MM.1S (cell line): ENCODE data around the gene GRWD1.

Experiments
- DNase-seq: peaks from one replicate; pipeline ENCODE4 v3.0.0-alpha.2; 2015
- H2AFZ ChIP-seq: fragments of 300-600 bp; sonication (generic); 2 replicates; pipeline ENCODE4 v1.6.0; 2016; ENCODE audit warnings: antibody characterized with exemption, low read length
- H3F3A ChIP-seq: fragments of 300-600 bp; sonication (generic); 2 replicates; pipeline ENCODE4 v1.6.1; 2016; ENCODE audit warnings: mild to moderate bottlenecking, antibody characterized with exemption, low read length, moderate library complexity, mixed read lengths; ENCODE audit not compliant: insufficient read depth
- H3K27ac ChIP-seq: fragments of 300-600 bp; sonication (generic); 2 replicates; pipeline ENCODE4 v1.5.1; 2016; ENCODE audit warnings: mild to moderate bottlenecking, low read length
- H3K27me3 ChIP-seq: fragments of 300-600 bp; sonication (generic); replicated peaks from 2 replicates; pipeline ENCODE4 v1.6.0; 2016; ENCODE audit warnings: low read length; ENCODE audit not compliant: insufficient read depth
- H3K36me3 ChIP-seq: fragments of 300-600 bp; sonication (generic); replicated peaks from 2 replicates; pipeline ENCODE4 v1.6.1; 2016; ENCODE audit warnings: mild to moderate bottlenecking, low read length, mixed read lengths; ENCODE audit not compliant: insufficient read depth
- H3K4me1 ChIP-seq: fragments of 300-600 bp; sonication (generic); 2 replicates; pipeline ENCODE4 v1.6.1; 2016; ENCODE audit warnings: low read length, mixed read lengths
- H3K4me2 ChIP-seq: fragments of 300-600 bp; sonication (generic); 2 replicates; pipeline ENCODE4 v1.6.0; 2016; ENCODE audit warnings: low read depth, low read length
- H3K4me3 ChIP-seq: fragments of 300-600 bp; sonication (generic); 2 replicates; pipeline ENCODE4 v1.5.1; 2016; ENCODE audit warnings: low read length, mixed read lengths
- H3K79me2 ChIP-seq: fragments of 300-600 bp; sonication (generic); 2 replicates; pipeline ENCODE4 v1.6.1; 2016; ENCODE audit warnings: mixed run types, low read length, mixed read lengths
- H3K9ac ChIP-seq: fragments of 300-600 bp; sonication (generic); 2 replicates; pipeline ENCODE4 v1.6.1; 2016; ENCODE audit warnings: low read length, mixed read lengths
- H3K9me2 ChIP-seq: fragments of 300-600 bp; sonication (generic); replicated peaks from 2 replicates; pipeline ENCODE4 v1.6.1; 2016; ENCODE audit warnings: mild to moderate bottlenecking, low read length, mixed read lengths; ENCODE audit not compliant: insufficient read depth
- H3K9me3 ChIP-seq: fragments of 300-600 bp; sonication (generic); replicated peaks from 2 replicates; pipeline ENCODE4 v1.6.1; 2016; ENCODE audit warnings: mild to moderate bottlenecking, low read length, mixed read lengths; ENCODE audit not compliant: insufficient read depth
- H4K20me1 ChIP-seq: fragments of 300-600 bp; sonication (generic); 2 replicates; pipeline ENCODE4 v1.6.1; 2016; ENCODE audit warnings: mild to moderate bottlenecking, low read length, moderate library complexity, mixed read lengths; ENCODE audit not compliant: insufficient read depth
- CTCF ChIP-seq: fragments of 300-600 bp; sonication (generic); IDR thresholded peaks from 2 replicates; pipeline ENCODE4 v1.5.1; 2016; ENCODE audit warnings: antibody characterized with exemption, low read length, mixed read lengths
- EZH2 ChIP-seq: fragments of 300-600 bp; sonication (generic); optimal IDR thresholded peaks from 2 replicates; pipeline ENCODE3; 2017; ENCODE audit warnings: low read depth, mild to moderate bottlenecking, antibody characterized with exemption, low read length, mixed read lengths
- EZH2phosphoT487 ChIP-seq: fragments of 300-600 bp; sonication (generic); IDR thresholded peaks from 2 replicates; pipeline ENCODE4 v1.6.1; 2018; ENCODE audit warnings: antibody characterized with exemption, low read length

The GRWD1 gene

GRCh38 chr19:48502350-48503018 is 56.7 kb downstream of the GRWD1 start:
- Histone ChIP-seq H3K4me2 (peak overlapping the region; percentile 46), H3F3A (no peaks in the 10 kb centered on the region), H3K79me2 (no peaks in the 10 kb centered on the region), H2AFZ (peak overlapping the region; percentile 18), H3K9ac (no peak overlapping the region), H3K4me1 (no peaks in the 10 kb centered on the region), H3K36me3 (no peaks in the 10 kb centered on the region), H3K27ac (no peak overlapping the region), H3K4me3 (peak overlapping the region; percentile 15; the same call in 1 of the 2 replicates), H3K9me2 (no peaks in the 10 kb centered on the region), H4K20me1 (no peaks in the 10 kb centered on the region), H3K9me3 (no peaks in the 10 kb centered on the region), H3K27me3 (peaks cover 42% of the 10 kb centered on the region)
- DNase-seq: no peak
- no peak for TF ChIP-seq CTCF
- TF ChIP-seq EZH2phosphoT487: no peak
- no peak for TF ChIP-seq EZH2

GRCh38 chr19:48506138-48506733 is 60.5 kb downstream of the GRWD1 start:
- H3K4me2 ChIP-seq: no peak overlapping the region
- H3K4me1 ChIP-seq: no peaks in the 10 kb centered on the region
- TF ChIP-seq CTCF (peak; percentile 47), EZH2phosphoT487 (no peak)
- DNase-seq: peak; percentile 69
- no peaks in the 10 kb centered on the region for H3F3A ChIP-seq
- no peak overlapping the region for H3K4me3 ChIP-seq
- no peaks in the 10 kb centered on the region for H3K9me2 ChIP-seq
- no peaks in the 10 kb centered on the region for H3K36me3 ChIP-seq
- peaks cover 48% of the 10 kb centered on the region for H3K27me3 ChIP-seq
- H3K79me2 ChIP-seq: no peaks in the 10 kb centered on the region
- no peaks in the 10 kb centered on the region for H4K20me1 ChIP-seq
- no peak overlapping the region for H3K27ac ChIP-seq
- H3K9me3 ChIP-seq: no peaks in the 10 kb centered on the region
- no peak overlapping the region for H3K9ac ChIP-seq
- H2AFZ ChIP-seq: no peak overlapping the region
